Lower leg skin (tissue), 3 donors: ENCODE results near the gene CHCHD4.
"Not testable (repeated sequence)": the region's sequence is repeated elsewhere in the genome, so short reads cannot be mapped to it uniquely, and the experiment has no call there.

Experiments used
- POLR2A ChIP-seq, 2 donors: fragments of 450-650 bp; IDR thresholded peaks; one replicate each; pipeline ENCODE4 v1.6.1; 2016 to 2017; ENCODE audit warnings: antibody characterized with exemption in 2 of 2, mild to moderate bottlenecking in 1 of 2, moderate library complexity in 1 of 2
- TF ChIP-seq, protein P1 (sequence below), 3 donors: fragments of 450-650 bp; IDR thresholded peaks; one replicate each; pipeline ENCODE4 v1.5.1; 2016; ENCODE audit warnings: antibody characterized with exemption in 3 of 3, mild to moderate bottlenecking in 3 of 3, moderate library complexity in 2 of 3

- TF ChIP-seq, protein P1, sequence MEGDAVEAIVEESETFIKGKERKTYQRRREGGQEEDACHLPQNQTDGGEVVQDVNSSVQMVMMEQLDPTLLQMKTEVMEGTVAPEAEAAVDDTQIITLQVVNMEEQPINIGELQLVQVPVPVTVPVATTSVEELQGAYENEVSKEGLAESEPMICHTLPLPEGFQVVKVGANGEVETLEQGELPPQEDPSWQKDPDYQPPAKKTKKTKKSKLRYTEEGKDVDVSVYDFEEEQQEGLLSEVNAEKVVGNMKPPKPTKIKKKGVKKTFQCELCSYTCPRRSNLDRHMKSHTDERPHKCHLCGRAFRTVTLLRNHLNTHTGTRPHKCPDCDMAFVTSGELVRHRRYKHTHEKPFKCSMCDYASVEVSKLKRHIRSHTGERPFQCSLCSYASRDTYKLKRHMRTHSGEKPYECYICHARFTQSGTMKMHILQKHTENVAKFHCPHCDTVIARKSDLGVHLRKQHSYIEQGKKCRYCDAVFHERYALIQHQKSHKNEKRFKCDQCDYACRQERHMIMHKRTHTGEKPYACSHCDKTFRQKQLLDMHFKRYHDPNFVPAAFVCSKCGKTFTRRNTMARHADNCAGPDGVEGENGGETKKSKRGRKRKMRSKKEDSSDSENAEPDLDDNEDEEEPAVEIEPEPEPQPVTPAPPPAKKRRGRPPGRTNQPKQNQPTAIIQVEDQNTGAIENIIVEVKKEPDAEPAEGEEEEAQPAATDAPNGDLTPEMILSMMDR (IDR thresholded peaks at IDR 0.05) = not testable (repeated sequence)
- not testable (repeated sequence) for TF ChIP-seq POLR2A (IDR thresholded peaks at IDR 0.05)
These were observed 3.7 kb downstream of the CHCHD4 start for GRCh38 chr3:14120921-14121448.
